Dedifferentiated amniotic fluid mesenchymal stem cell (primary cell): ENCODE measurements around the gene PPP1R12C.

Source experiments
- DNase-seq: peaks from one replicate; pipeline ENCODE4 v3.0.0-alpha.2; 2016; ENCODE audit errors: extremely low spot score

Gene PPP1R12C

GRCh38 chr19:55146705-55147273, 29.4 kb upstream of the PPP1R12C start:
- no peak for DNase-seq

DNA sequence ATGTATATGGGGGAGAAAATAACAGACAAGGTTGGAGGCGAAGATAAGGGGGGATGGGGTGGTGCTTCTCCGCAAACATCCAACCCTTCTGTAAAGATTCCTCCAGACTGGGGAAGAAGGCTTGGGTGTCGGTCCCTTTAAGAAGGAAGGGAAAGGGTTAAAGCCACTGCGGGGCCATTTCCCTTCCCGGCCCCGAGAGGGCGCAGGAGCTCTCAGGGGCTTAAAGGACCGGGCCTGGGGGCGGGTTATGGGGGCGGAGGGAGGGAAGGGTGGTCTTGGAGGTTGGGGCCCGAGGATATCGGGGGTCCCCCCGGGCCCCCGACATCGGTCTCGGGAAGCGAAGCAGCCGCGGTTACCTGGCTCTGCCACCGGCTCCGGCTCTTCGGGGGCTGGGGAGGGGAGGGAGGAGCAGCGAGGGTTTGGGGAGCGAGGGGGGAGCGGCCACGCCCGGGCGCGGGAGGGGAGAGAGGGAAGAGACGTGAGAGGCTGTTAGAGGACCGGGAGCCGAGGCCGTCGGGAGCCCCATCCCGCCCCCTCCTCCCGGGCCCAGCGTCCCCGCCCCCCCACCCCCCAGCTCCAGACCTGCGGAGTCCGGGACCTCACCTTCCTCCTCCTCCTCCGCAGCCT, 28.8 kb upstream of the PPP1R12C start:
- DNase-seq = no peak

DNA sequence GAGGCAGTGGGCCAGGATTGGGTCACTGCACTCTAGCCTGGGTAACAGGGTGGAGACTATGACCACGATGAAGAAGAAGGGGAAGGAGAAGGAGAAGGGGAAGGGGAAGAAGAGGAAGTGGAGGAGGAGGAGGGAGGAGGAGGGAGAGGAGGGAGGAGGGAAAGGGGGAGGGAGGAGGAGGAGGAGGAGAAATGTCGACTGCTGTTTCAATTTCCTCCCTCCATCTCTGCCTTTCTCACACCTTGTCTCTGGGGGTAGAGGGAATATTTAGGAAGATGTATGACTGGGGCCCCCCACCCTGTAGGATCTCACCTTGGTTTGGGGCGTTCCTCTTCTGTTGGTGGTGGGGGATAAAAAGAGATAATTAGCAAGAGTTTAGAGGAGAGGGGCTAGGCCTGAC, 27.8 kb upstream of the PPP1R12C start:
- DNase-seq = no peak

DNA sequence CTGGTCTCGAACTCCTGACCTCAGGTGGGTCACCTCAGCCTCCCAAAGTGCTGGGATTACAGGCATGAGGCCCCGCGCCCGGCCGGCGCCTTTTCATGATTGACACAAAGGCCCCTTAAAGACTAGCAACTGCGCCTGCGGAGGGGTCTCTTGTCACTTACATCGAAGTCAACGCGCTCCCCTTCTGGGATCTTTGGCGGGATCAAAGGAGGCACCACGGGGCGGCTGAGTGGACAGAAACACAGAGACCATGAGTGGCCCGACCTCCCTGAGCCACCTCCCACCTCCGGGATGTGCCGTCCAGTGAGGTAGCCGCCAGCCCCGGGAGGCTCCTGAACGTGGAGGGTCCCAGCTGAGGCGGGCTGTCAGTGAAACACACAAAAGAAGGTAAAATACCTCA, 24.3 kb upstream of the PPP1R12C start:
- DNase-seq = no peak

DNA sequence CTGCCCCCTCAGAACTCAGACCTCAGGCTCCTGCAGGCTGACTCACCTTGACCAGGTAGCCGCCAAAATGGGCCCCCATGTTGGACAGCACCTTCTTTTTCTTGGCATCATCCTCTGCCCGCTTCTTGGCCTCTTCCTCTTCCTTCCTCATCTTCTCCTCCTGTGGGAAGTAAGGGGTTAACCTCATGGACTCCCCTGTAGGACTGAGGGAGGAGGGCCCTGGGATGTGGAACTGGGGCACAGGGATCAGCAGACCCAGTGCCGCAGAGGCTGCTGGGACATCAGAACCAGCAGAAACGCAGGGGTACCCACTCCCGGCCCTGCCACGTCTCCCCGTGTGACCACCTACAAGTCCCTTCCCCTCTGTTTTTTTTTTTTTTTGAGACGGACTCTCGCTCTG, 20.5 kb upstream of the PPP1R12C start:
- DNase-seq = no peak

- DNase-seq = no peak
These were observed 19.1 kb upstream of the PPP1R12C start for GRCh38 chr19:55136399-55137102.

GRCh38 chr19:55134736-55135135, 17.3 kb upstream of the PPP1R12C start:
- no peak for DNase-seq

DNA sequence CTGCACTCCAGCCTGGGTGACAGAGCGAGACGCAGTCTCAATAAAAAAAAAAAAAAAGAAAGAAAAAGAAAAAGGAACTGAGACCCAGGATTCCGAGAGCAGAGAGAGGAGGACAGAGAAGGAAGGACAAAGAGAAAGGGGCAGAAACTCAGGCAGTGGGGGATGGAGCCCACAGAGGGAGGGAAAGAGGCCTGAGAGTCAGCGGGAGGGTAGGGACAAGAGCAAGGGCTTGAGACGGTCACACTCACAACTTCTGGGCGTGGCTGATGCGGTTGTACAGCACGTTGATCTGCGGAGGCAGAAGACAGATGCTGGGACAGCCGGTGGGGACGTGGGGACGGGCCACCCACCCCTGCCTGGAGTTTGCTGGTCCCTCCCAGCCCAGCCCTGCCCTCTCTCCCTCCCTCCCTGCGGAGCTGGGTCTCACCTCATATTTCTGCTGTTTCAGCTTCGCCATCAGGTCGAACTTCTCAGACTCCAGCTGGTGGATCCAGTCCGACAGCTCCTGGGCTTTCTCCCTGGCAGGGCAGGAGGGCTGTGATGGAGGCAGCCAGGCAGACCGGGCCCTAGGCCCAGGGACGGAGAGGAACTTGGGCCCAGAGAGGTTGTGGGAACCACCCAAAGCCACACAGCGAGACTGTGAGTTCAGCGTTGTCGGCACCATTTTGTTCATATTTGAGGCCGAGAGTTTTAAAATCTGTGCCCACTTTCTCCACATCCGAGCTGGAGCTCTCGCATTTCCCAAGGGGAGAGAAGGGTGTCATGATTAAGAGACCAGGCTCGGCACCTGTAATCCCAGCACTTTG, 16.4 kb upstream of the PPP1R12C start:
- DNase-seq = no peak

DNA sequence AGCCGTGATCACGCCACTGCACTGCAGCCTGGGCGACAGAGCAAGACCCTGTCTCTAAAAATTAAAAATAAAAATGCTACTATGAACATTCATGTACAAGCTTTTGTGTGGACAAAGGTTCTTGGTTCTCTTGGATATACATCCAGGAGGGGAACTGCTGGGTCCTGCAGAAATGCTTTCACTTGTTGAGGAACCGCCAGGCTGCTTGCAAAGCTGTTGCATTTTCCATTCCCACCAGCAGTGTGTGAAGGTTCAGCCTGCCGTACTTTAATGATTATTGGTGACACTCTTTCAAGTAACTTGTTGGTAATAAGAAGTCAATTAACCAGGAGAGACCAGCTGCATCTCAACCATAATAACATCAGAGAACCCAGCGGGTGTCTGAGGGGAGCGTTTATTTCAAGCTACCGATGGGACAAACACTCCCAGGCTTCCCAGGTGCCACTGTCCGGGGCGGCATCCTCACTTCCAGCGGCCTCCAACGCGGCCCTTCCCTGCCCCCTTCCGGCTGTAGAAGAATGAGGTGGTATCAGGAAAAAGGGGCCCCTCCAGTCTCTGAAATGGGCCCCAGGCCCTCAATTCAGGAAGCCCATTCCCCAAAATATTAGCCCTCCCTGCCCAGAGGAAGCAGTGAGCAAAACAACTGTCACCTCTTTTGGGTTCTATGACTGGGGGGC, 15.2 kb upstream of the PPP1R12C start:
- no peak for DNase-seq

DNA sequence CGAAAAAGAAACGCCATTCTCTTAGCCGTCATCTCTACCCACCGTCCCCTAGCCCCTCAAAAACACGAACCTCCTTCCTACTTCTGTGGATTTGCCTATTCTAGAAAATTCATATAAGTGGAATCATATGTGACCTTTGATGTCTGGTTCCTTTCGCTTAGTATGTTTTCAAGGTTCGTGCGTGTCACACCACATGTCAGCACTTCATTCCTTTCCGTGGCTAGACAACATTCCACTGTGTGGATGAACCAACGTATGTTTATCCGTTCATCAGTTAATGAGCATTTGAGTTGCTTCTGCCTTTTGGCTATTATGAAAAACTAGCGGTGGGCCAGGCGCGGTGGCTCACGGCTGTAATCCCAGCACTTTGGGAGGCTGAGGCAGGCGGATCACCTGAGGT, 14.0 kb upstream of the PPP1R12C start:
- no peak for DNase-seq

DNA sequence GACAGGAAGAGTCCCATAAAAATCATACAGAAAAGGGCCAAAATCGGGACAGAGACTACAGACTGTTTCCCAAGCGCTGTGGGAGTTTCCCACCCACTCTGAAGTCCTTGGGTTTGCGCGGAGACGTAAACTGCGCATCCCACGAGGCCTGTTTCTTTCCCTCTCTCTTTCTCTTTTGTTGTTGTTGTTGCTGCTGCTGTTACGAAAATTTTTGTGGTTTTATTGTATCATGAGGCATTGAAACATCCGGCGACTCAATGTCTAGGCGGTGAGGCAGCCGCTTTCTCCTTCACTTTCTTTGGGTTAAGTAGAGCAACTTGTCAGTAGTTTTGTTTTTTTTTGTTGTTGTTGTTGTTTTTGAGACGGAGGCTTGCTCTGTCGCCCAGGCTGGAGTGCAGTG, 1.6 kb upstream of the PPP1R12C start:
- no peak for DNase-seq

GRCh38 chr19:55118401-55118991, 1.1 kb upstream of the PPP1R12C start:
- no peak for DNase-seq

- peak; percentile 98 for DNase-seq
These were observed 390 bp upstream of the PPP1R12C start for GRCh38 chr19:55117663-55118391.

GRCh38 chr19:55116232-55116858, 1.1 kb downstream of the PPP1R12C start:
- DNase-seq = peak; percentile 53

- no peak for DNase-seq
These were observed 1.9 kb downstream of the PPP1R12C start for GRCh38 chr19:55115446-55116065.

- no peak for DNase-seq
These were observed 2.8 kb downstream of the PPP1R12C start for GRCh38 chr19:55114566-55115145.

DNA sequence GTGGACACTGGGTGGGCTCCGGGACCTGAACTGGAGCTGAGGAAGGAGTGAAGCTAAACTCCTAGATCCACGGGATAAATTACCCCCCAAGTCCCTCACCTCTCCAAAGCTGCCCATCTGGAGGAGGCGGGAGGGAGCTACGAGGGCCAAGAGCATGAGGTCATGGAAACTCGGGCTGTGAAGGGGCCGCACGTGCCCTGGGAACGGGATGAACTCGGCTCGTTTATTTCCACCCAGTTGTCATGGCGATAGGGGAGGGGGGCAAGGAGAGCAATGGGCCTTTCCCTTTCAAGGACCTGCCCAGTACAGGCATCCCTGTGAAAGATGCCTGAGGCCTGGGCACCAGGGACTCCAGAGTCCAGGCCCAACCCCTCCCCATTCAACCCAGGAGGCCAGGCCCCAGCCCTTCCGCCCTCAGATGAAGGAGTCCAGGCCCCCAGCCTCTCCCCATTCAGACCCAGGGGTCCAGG, 3.8 kb downstream of the PPP1R12C start:
- DNase-seq = peak; percentile 32

DNA sequence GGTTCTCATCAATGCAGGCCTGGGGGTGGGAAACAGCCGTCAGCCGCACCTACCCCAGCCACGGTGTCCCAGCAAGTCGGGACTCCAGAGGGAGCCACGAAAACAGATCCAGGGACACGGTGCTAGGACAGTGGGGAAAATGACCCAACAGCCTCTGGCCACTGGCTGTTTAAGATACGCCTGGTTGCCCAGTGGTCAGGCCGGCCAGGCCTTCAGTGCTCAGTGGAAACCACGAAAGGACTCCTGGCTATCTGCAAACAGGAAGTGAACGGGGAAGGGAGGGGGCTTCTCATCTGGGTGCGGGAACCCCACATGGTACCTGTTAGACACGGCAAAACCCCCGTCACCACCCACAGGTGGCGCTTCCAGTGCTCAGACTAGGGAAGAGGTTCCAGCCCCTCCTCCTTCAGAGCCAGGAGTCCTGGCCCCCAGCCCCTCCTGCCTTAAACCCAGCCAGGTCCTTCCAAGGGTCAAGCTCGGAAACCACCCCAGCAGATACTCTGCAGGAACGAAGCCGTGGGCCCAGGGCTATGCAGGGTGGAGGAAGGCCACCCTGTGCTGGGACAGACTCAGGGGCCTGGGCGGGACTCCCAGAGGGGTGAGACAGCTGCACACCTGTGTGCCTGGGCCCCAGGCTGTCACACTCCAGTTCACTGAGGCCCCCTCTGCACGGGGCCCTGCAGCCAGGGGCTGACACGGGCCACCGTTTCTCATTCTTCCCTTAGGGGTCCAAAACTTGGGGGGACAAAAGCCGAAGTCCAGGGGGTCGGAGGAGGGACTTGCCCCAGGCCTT, 4.5 kb downstream of the PPP1R12C start:
- no peak for DNase-seq
